H9 (cell line): ENCODE measurements around the gene ANKRD39. TPM values are rescaled to one million over a fixed set of nuclear protein-coding genes. Genes with fewer than 3 reads are reported as not detected.

Experiments used
- DNase-seq: peaks from one replicate; pipeline ENCODE4 v3.0.0-alpha.2; 2017
- H2AFZ ChIP-seq: one replicate; pipeline ENCODE4 v1.6.1; 2013; ENCODE audit warnings: mild to moderate bottlenecking, low read length, control low read depth, moderate library complexity
- H2AK5ac ChIP-seq: 2 replicates; pipeline ENCODE4 v1.6.1; 2013; ENCODE audit warnings: low read length, control low read depth, mixed read lengths; ENCODE audit not compliant: insufficient read length
- H2BK120ac ChIP-seq: one replicate; pipeline ENCODE4 v1.6.1; 2013; ENCODE audit warnings: low read depth, mild to moderate bottlenecking, low read length, control low read depth, inconsistent platforms; ENCODE audit not compliant: poor library complexity, severe bottlenecking
- H2BK12ac ChIP-seq: 2 replicates; pipeline ENCODE4 v1.6.1; 2013; ENCODE audit warnings: low read length, control low read depth, mixed read lengths, low read depth; ENCODE audit not compliant: insufficient read length
- H2BK15ac ChIP-seq: 2 replicates; pipeline ENCODE4 v1.6.1; 2013; ENCODE audit warnings: low read depth, low read length, control low read depth
- H2BK20ac ChIP-seq: one replicate; pipeline ENCODE4 v1.6.1; 2013; ENCODE audit warnings: low read depth, mild to moderate bottlenecking, low read length, control low read depth, inconsistent platforms; ENCODE audit not compliant: poor library complexity, severe bottlenecking
- H2BK5ac ChIP-seq: 2 replicates; pipeline ENCODE4 v1.6.1; 2013; ENCODE audit warnings: low read length, control low read depth, mixed read lengths; ENCODE audit not compliant: insufficient read length
- H3K14ac ChIP-seq: 2 replicates; pipeline ENCODE4 v1.6.1; 2013; ENCODE audit warnings: low read length, control low read depth; ENCODE audit not compliant: insufficient read depth
- H3K18ac ChIP-seq: 2 replicates; pipeline ENCODE4 v1.6.1; 2013; ENCODE audit warnings: low read depth, mild to moderate bottlenecking, mixed read lengths, low read length, control low read depth; ENCODE audit not compliant: insufficient read length
- H3K23ac ChIP-seq: 2 replicates; pipeline ENCODE4 v1.6.1; 2013; ENCODE audit warnings: low read length, control low read depth, mixed read lengths, low read depth; ENCODE audit not compliant: insufficient read length
- H3K23me2 ChIP-seq: 2 replicates; pipeline ENCODE4 v1.6.1; 2013; ENCODE audit warnings: low read depth, mild to moderate bottlenecking, mixed read lengths, low read length, control low read depth; ENCODE audit not compliant: insufficient read length, poor library complexity, severe bottlenecking
- H3K27ac ChIP-seq: 2 replicates; pipeline ENCODE4 v1.5.1; 2013; ENCODE audit warnings: low read length, control low read depth, mixed read lengths, low read depth; ENCODE audit not compliant: insufficient read length
- H3K27me3 ChIP-seq: 2 replicates; pipeline ENCODE4 v1.6.1; 2013; ENCODE audit warnings: low read length, control low read depth, inconsistent platforms; ENCODE audit not compliant: insufficient read depth
- H3K4ac ChIP-seq: 2 replicates; pipeline ENCODE4 v1.6.1; 2013; ENCODE audit warnings: low read depth, mild to moderate bottlenecking, control low read depth, inconsistent platforms, low read length, moderate library complexity
- H3K4me1 ChIP-seq: 2 replicates; pipeline ENCODE4 v1.6.1; 2013; ENCODE audit warnings: low read length, control low read depth, inconsistent platforms; ENCODE audit not compliant: insufficient read depth
- H3K4me2 ChIP-seq: 2 replicates; pipeline ENCODE4 v1.6.1; 2013; ENCODE audit warnings: low read length, control low read depth, mixed read lengths; ENCODE audit not compliant: insufficient read length, insufficient read depth
- H3K56ac ChIP-seq: 2 replicates; pipeline ENCODE4 v1.6.1; 2013; ENCODE audit warnings: low read depth, mild to moderate bottlenecking, mixed read lengths, low read length, control low read depth; ENCODE audit not compliant: insufficient read length
- H3K79me1 ChIP-seq: 2 replicates; pipeline ENCODE4 v1.6.1; 2013; ENCODE audit warnings: low read depth, mild to moderate bottlenecking, moderate library complexity, low read length, control low read depth, inconsistent platforms; ENCODE audit not compliant: insufficient read depth, poor library complexity, severe bottlenecking
- H3K79me2 ChIP-seq: 2 replicates; pipeline ENCODE4 v1.6.1; 2013; ENCODE audit warnings: low read length, control low read depth, inconsistent platforms; ENCODE audit not compliant: insufficient read depth
- H3K9ac ChIP-seq: 2 replicates; pipeline ENCODE4 v1.6.1; 2013; ENCODE audit warnings: low read length, control low read depth, mixed read lengths; ENCODE audit not compliant: insufficient read length; ENCODE audit errors: extremely low read depth
- H3K9me3 ChIP-seq: one replicate; pipeline ENCODE4 v1.6.1; 2013; ENCODE audit warnings: low read depth, low read length, inconsistent platforms; ENCODE audit not compliant: control insufficient read depth
- H3T11ph ChIP-seq: one replicate; pipeline ENCODE4 v1.6.1; 2013; ENCODE audit warnings: mild to moderate bottlenecking, low read length, control low read depth, inconsistent platforms
- H4K20me1 ChIP-seq: one replicate; pipeline ENCODE4 v1.6.1; 2013; ENCODE audit not compliant: control insufficient read depth, insufficient read length, insufficient read depth
- H4K5ac ChIP-seq: 2 replicates; pipeline ENCODE4 v1.6.1; 2013; ENCODE audit warnings: low read depth, mild to moderate bottlenecking, mixed read lengths, low read length, control low read depth; ENCODE audit not compliant: insufficient read length
- H4K8ac ChIP-seq: replicated peaks from 2 replicates; pipeline ENCODE4 v1.6.1; 2013; ENCODE audit warnings: low read length, control low read depth, mixed read lengths, low read depth; ENCODE audit not compliant: insufficient read length
- H4K91ac ChIP-seq: 2 replicates; pipeline ENCODE4 v1.6.1; 2013; ENCODE audit warnings: low read depth, mild to moderate bottlenecking, moderate library complexity, mixed read lengths, low read length, control low read depth; ENCODE audit not compliant: insufficient read length
- H3K27ac Mint-ChIP-seq, 3 experiments: 2 replicates in 2 of 3; 3 replicates in 1 of 3; pipeline ENCODE4 v1.8.0; 2020 to 2021; ENCODE audit warnings: mixed read lengths in 3 of 3, mild to moderate bottlenecking in 1 of 3, moderate library complexity in 1 of 3
- H3K27me3 Mint-ChIP-seq: 2 replicates; pipeline ENCODE4 v1.8.0; 2021; ENCODE audit warnings: low read depth, mild to moderate bottlenecking, moderate library complexity, mixed read lengths
- H3K36me3 Mint-ChIP-seq, 3 experiments: 2 replicates in 2 of 3; 3 replicates in 1 of 3; pipeline ENCODE4 v1.8.0; 2020 to 2021; ENCODE audit warnings: low read depth in 3 of 3, mixed read lengths in 3 of 3; ENCODE audit not compliant: insufficient read depth in 1 of 3
- H3K4me1 Mint-ChIP-seq, 2 experiments: 2 replicates each; pipeline ENCODE4 v1.8.0; 2020; ENCODE audit warnings: mixed read lengths in 2 of 2
- H3K4me3 Mint-ChIP-seq, 2 experiments: 2 replicates in 1 of 2; 3 replicates in 1 of 2; pipeline ENCODE4 v1.8.0; 2020 to 2021; ENCODE audit warnings: mild to moderate bottlenecking in 2 of 2, mixed read lengths in 2 of 2, moderate library complexity in 1 of 2
- H3K9me3 Mint-ChIP-seq, 2 experiments: 2 replicates in 1 of 2; 3 replicates in 1 of 2; pipeline ENCODE4 v1.8.0; 2020; ENCODE audit warnings: mild to moderate bottlenecking in 2 of 2, mixed read lengths in 2 of 2, moderate library complexity in 1 of 2
- CTCF ChIP-seq: fragments of 200-600 bp; sonication (generic); conservative IDR thresholded peaks from 3 replicates; pipeline ENCODE4 v1.8.0; 2021; ENCODE audit warnings: antibody characterized with exemption, mild to moderate bottlenecking
- WGBS: extraction: QIAGEN DNeasy Blood & Tissue Kit; methylation state at CpG from one replicate; pipeline ENCODE4 v1.1.7; 2013; ENCODE audit warnings: missing lambda C conversion rate, low lambda C conversion rate, mixed read lengths; ENCODE audit not compliant: insufficient read length; ENCODE audit errors: extremely low coverage; 5-methylcytosine and 5-hydroxymethylcytosine counted together
- total RNA-seq: library from RNA; stranded (reverse); gene quantifications from 2 replicates; pipeline ENCODE4 v1.2.1, GENCODE V29; 2021

Gene ANKRD39
- total RNA-seq, 1 experiment from 2014 or later: 13.0 TPM

GRCh38 chr2:96817882-96818281 lies 39.9 kb downstream of the ANKRD39 start:
- Mint-ChIP-seq H3K36me3 (peaks cover 16 to 39% (median 36%) of the 10 kb centered on the region in 3 experiments), H3K4me1 (peaks cover 46 to 49% of the 10 kb centered on the region in 2 experiments), H3K4me3 (peak overlapping the region; percentile 78 to 88), H3K27ac (no peak overlapping the region), H3K9me3 (no peaks in the 10 kb centered on the region; a peak in 1 of 5 replicates), H3K27me3 (peaks cover 1% of the 10 kb centered on the region; the same call in 1 of the 2 replicates)
- Histone ChIP-seq H3K79me1 (peaks cover 2% of the 10 kb centered on the region), H3T11ph (no peak overlapping the region), H2BK120ac (no peak overlapping the region), H2BK20ac (no peak overlapping the region), H4K20me1 (peaks cover 2% of the 10 kb centered on the region), H3K9ac (no peak overlapping the region), H2BK12ac (no peak overlapping the region), H4K91ac (no peak overlapping the region), H3K4me1 (peaks cover 3% of the 10 kb centered on the region; the same call in 1 of the 2 replicates), H2AFZ (no peak overlapping the region), H3K14ac (no peak overlapping the region), H2BK5ac (no peak overlapping the region), H3K4me2 (peak overlapping the region; percentile 85), H3K27me3 (no peaks in the 10 kb centered on the region), H3K18ac (no peak overlapping the region), H3K23me2 (peaks cover 7% of the 10 kb centered on the region), H4K8ac (no peak overlapping the region), H3K4ac (no peak overlapping the region), H3K27ac (no peak overlapping the region), H3K79me2 (peaks cover 4% of the 10 kb centered on the region; the same call in 1 of the 2 replicates), H2AK5ac (no peak overlapping the region), H2BK15ac (no peak overlapping the region), H4K5ac (no peak overlapping the region), H3K56ac (no peak overlapping the region), H3K23ac (no peak overlapping the region), H3K9me3 (no peaks in the 10 kb centered on the region)
- no CpG with 5 or more reads among the region's 8 CpGs for WGBS
- DNase-seq: no peak
- no peak for TF ChIP-seq CTCF
